HAP-1 (cell line): ENCODE results near the gene CCDC136.

ENCODE experiments used
- DNase-seq, 2 experiments: peaks; one replicate each; pipeline ENCODE4 v3.0.0-alpha.2; 2016 to 2020; ENCODE audit warnings: low spot score in 2 of 2
- H3K27me3 ChIP-seq: fragments of 250-450 bp; sonication (Bioruptor Pico); 2 replicates; pipeline ENCODE4 v1.5.1; 2020; ENCODE audit warnings: low read depth, mild to moderate bottlenecking, moderate library complexity
- H3K36me3 ChIP-seq: fragments of 250-450 bp; sonication (Bioruptor Pico); replicated peaks from 2 replicates; pipeline ENCODE4 v1.5.1; 2020; ENCODE audit warnings: mild to moderate bottlenecking
- H3K4me1 ChIP-seq: fragments of 250-450 bp; sonication (Bioruptor Pico); 2 replicates; pipeline ENCODE4 v1.5.1; 2020; ENCODE audit warnings: mild to moderate bottlenecking
- H3K4me3 ChIP-seq: fragments of 250-450 bp; sonication (Bioruptor Pico); 2 replicates; pipeline ENCODE4 v1.5.1; 2020; ENCODE audit warnings: mild to moderate bottlenecking, moderate library complexity
- H3K9me3 ChIP-seq: fragments of 250-450 bp; sonication (Bioruptor Pico); 2 replicates; pipeline ENCODE4 v1.5.1; 2020; ENCODE audit warnings: mild to moderate bottlenecking, moderate library complexity
- in situ Hi-C: fragments of 300-500 bp; cut with MboI; formaldehyde crosslinking; loops from 3 replicates; pipeline ENCODE4 v1.14.3; 2020; ENCODE audit warnings: low sequenced_read_pairs, inconsistent platforms, mixed read lengths

Gene CCDC136

DNA sequence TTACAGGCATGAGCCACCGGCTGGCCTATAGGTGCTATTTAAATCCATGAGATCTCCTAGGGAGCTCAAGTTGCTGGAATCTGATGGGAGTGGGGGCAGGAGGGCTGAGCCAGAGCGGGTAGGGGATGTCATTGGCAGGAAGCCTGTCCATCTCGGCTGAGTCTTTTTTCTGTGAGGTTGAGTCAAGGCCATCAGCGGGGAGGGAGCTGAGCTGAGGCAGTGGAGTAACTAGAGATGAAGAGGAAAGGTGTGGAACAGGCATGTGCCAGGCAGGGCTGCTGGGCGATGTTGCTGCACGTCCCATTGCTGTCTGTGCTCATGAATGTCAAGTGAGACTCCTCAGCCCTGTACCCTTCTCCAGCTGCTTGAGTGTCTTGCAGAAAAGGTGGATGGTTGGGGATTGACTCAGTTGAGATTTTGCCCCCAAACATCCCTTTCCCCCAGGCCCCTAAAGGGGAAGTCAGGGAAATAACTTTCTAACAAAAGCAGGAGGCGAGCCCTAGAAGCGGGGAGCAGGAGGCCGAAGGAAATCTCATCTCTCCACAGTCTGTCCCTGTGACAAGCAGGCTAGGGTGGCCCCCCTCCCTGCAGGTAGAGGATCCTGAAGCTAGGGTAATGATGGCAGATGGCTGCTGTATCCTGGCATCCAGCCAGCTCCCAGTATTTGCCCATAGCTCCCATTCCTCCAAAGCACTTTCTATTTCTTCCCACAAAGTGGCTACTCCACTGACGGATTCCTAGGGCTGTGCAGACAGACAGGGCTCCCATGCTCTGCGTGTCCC lies 76.3 kb downstream of the CCDC136 start:
- Histone ChIP-seq H3K36me3 (peaks cover 10% of the 10 kb centered on the region), H3K27me3 (no peaks in the 10 kb centered on the region), H3K4me1 (peaks cover 20% of the 10 kb centered on the region), H3K9me3 (no peaks in the 10 kb centered on the region), H3K4me3 (no peak overlapping the region)
- peak in 1 of 2 experiments; percentile 31 for DNase-seq
- in situ Hi-C loops, result no loop called here

DNA sequence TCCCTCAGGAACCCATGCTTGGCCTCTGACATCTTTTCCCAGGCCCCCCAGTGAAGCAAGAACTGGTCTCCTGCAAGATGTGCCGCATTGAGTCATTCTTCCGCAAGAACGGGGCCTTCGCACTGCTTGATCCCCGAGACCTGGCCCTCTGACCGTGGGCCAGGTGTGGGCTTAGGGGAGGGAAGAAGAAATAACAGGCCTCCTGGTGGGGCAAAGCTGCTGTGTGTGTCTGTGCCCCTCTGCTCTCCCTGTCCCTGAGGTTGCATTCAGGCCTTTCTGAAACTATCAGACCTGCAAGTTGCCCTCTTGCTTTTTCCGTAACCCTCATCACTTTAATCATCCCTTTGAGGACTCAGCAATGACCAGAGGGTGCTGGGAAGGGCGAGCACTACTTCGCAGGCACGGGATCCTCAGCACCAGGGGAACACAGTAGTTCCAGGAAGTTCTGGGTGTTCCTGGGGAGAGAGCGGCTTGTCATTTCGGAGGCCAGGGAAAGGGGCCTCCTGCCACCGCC lies 76.9 kb downstream of the CCDC136 start:
- Histone ChIP-seq H3K4me1 (peaks cover 19% of the 10 kb centered on the region), H3K9me3 (no peaks in the 10 kb centered on the region), H3K4me3 (peak overlapping the region; percentile 39), H3K27me3 (no peaks in the 10 kb centered on the region), H3K36me3 (peaks cover 10% of the 10 kb centered on the region)
- in situ Hi-C loops, result no loop called here
- no peak for DNase-seq

DNA sequence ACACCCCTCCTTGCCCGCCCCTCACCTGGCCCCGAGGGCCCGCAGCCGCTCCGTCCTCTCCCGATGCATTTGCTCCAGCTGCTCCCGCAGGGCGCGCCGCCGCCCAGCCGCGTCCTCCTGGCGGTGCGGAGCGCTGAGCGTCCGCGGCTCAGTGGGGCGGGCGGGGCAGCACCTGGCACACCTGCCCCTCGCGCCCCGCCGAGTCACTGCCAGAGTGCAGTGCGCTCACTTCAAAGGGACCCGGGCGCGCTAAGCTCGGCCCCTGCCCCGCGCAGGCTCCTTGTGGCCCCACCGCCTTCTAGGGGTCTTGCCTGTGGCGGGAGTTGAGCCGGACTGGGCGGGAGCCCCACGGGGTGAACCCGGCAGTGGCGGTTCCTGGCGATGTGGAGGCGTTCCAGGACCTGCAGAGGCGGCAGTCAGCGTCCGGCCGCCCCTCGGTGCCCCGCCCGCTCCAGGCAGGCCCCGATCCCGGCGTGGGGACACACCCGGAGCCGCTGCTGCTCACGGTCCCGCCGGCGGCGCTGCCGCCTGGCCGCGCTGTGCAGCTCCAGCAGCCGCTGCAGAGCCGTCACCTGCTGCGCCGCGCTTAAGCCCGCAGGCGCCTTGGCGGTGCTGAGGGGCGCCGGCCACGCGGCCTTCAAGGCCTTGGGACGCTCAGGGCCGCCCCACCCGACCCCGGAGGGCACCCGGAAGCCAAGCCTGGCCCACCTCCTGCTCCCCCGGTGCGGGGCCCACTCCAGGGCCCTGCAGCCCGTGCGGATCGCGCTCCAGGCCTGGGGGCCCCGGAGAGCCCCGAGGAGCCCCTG lies 77.6 kb downstream of the CCDC136 start:
- H3K4me3 ChIP-seq, result peak overlapping the region; percentile 39
- in situ Hi-C loops, result no loop called here
- peaks cover 14% of the 10 kb centered on the region for H3K4me1 ChIP-seq
- H3K27me3 ChIP-seq, result no peaks in the 10 kb centered on the region
- DNase-seq, result peak; percentile 14 to 66
- no peaks in the 10 kb centered on the region for H3K9me3 ChIP-seq
- H3K36me3 ChIP-seq, result peaks cover 10% of the 10 kb centered on the region

DNA sequence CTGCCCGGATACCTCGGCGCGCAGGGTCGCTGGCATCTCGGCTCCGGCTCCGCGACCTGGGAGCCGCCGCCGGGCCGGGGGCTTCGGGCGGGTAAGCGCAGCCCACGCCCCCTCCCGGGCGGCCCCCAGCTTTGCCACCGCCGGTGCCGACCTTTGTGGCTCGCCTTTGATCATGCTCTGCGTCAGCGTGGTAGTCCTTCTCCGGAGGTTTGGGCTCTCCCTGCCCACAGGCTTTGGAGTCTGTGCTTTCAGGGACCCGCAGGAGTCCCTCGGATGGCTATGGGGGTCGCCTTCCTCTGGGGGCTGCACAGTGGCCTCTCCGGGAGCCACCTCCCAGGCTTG lies 78.1 kb downstream of the CCDC136 start:
- Histone ChIP-seq H3K27me3 (no peaks in the 10 kb centered on the region), H3K9me3 (no peaks in the 10 kb centered on the region), H3K4me1 (peaks cover 14% of the 10 kb centered on the region), H3K36me3 (peaks cover 9% of the 10 kb centered on the region), H3K4me3 (no peak overlapping the region; the same call in 1 of the 2 replicates)
- DNase-seq, result no peak
- in situ Hi-C loops, result no loop called here

DNA sequence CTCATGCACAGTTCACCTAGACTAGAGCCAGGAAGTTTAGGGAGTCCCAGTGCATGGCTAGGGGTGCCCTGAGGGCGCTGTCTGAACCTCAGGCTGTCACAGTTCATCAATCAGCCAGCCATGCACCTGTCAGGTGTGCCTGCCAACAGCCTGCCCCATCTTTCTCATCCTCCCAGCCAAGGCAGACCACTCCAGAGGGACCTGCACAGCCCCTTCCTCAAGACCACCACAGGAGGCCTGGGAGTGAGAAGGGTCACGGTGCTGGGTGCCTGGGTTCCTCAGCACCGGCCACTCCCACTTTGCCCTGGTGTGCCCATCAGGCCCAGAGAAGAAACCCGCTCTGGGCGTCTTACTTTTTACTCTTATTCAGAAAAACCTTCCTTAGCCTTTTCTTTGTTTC lies 79.3 kb downstream of the CCDC136 start:
- Histone ChIP-seq H3K27me3 (no peaks in the 10 kb centered on the region), H3K36me3 (no peaks in the 10 kb centered on the region; the same call in 1 of the 2 replicates), H3K9me3 (no peaks in the 10 kb centered on the region), H3K4me3 (no peak overlapping the region), H3K4me1 (peaks cover 14% of the 10 kb centered on the region)
- in situ Hi-C loops, result no loop called here
- DNase-seq, result no peak
